GM18951 (cell line): ENCODE measurements around the gene FEM1C.

Source experiments
- POLR2A ChIP-seq: IDR thresholded peaks from 4 replicates; pipeline ENCODE4 v1.6.1; 2011; ENCODE audit warnings: mild to moderate bottlenecking; ENCODE audit not compliant: insufficient read length, insufficient read depth; ENCODE audit errors: extremely low read depth
- in situ Hi-C: fragments of 300-500 bp; cut with MboI; formaldehyde crosslinking; loops from one replicate; pipeline ENCODE4 v1.12.0; 2022; ENCODE audit warnings: low sequenced_read_pairs, mixed read lengths, inconsistent platforms; ENCODE audit not compliant: unreplicated experiment

FEM1C gene

GRCh38 chr5:115472271-115473025 is 72.1 kb downstream of the FEM1C start:
- no peak for TF ChIP-seq POLR2A
- in situ Hi-C loops = no loop called here

DNA sequence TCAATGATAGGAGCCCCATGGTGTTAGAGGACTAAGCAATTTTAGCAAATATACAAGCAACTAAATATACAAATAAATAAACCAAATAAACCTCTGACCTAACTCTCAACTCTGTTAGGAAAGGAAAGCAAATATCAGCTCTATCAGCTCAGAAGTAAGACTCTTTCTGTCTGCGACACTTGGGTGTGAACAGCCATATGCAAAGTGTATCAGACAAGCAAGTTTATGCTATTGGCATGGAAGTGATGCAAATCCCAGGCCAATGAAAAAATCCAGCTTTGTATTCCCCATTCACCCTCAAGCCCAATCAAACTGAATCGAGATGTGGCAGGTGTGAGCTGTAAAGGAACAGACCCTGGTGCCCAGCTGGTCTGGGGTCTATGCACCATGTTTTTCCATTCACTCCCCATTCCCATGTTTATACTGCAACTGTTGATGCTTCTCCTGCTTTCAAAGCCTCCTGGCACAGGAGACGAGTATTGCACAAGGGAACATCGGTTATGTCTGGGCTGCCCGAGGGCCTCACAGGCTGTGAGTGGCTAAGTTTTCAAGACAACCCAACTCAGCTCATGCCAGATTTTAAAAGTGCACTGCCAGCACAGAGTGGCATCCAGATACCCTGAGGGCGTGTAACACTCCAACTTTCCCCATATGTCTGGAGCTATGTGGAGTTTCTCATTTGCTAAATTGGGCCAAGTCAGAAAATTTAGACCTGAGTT is 73.1 kb downstream of the FEM1C start:
- no peak for TF ChIP-seq POLR2A
- in situ Hi-C loops = no loop called here

GRCh38 chr5:115470921-115471320 is 73.7 kb downstream of the FEM1C start:
- in situ Hi-C loops = no loop called here
- TF ChIP-seq POLR2A = no peak
